ENCODE measurements around the gene DKC1. TPM values are rescaled to one million over a fixed set of nuclear protein-coding genes. Genes with fewer than 3 reads are reported as not detected.

The DKC1 gene
- total and polyA plus RNA-seq, 2 donors (not counting 3 experiments of a cell fraction or from before 2014, with no cell fraction given): 28.6 to 69.1 TPM

DNA sequence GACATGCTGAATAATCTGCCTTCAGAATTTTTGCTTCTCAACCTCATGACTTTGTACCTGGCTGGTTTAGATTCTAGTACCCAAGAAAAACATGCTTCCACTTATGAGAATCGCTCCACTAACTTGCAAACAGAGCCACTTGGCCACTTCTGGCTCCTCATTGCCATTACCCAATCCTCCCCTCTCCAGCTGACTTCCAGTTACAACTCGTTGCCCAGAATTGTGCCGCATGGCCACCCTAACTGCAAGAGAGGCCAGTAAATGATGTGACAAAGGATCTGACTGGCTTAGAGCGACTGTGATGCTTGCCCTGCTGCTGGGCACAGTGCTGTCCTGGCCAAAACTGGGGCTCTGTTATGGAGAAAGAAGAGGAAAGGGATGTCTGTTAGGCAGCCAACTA, 4.0 kb upstream of the DKC1 start:
- no peaks in the 10 kb centered on the region for H3K9me3 ChIP-seq (replicated peaks; ENCODE audit: control insufficient read depth, insufficient read depth, low read length)
- no peaks in the 10 kb centered on the region for H3K9me1 ChIP-seq (replicated peaks; ENCODE audit: control insufficient read depth, extremely low read depth, insufficient read depth, low read length)
- no peak for DNase-seq (ENCODE audit: low read depth, low spot score)
- no TSS peak for BruUV-seq (replicated peaks)
- peaks cover 6% of the 10 kb centered on the region for H3K4me1 ChIP-seq (ENCODE audit: control insufficient read depth, extremely low read depth, insufficient read depth, low read length)
- intact Hi-C loops (cut with micrococcal nuclease) (no loop called here), dilution Hi-C loops (cut with MboI; ENCODE audit: extremely low pct_ligation_motif_present, low sequenced_read_pairs) (no loop called here)
- no peak overlapping the region for H3K4me2 ChIP-seq (ENCODE audit: insufficient read depth, low read length)
- H3K27ac ChIP-seq (ENCODE audit: insufficient read depth, low read depth, low read length): no peak overlapping the region
- H3K9ac ChIP-seq (replicated peaks; ENCODE audit: extremely low read depth, insufficient read depth, low read length): no peak overlapping the region
- FAIRE-seq: no peak
- POLR2A ChIA-PET: no interaction called here
- no peak overlapping the region for H2AFZ ChIP-seq (ENCODE audit: low read depth, low read length)
- H3K27me3 ChIP-seq (ENCODE audit: control insufficient read depth in 2 of 2, insufficient read depth in 2 of 2, low read length in 2 of 2): no peaks in the 10 kb centered on the region
- H3K4me3 ChIP-seq (replicated peaks in 1 of 3; ENCODE audit: insufficient read depth in 1 of 3, low read depth in 1 of 3, low read length in 3 of 3): no peak overlapping the region
- H3K79me2 ChIP-seq (ENCODE audit: control insufficient read depth, insufficient read depth, low read length): peaks cover 7% of the 10 kb centered on the region
- TF ChIP-seq POLR2AphosphoS5 (IDR thresholded peaks at IDR 0.05; ENCODE audit: insufficient read depth, low read depth, low read length): no peak
- TF ChIP-seq CTCF (IDR thresholded peaks at IDR 0.05; ENCODE audit: extremely low read depth in 1 of 2, insufficient read depth in 1 of 2, low read depth in 1 of 2, low read length in 2 of 2): no peak
- no peak for TF ChIP-seq FOS (IDR thresholded peaks at IDR 0.05; ENCODE audit: borderline replicate concordance, insufficient read depth, low read length)
- no peak for TF ChIP-seq EZH2 (IDR thresholded peaks at IDR 0.05; ENCODE audit: borderline replicate concordance, low read depth, low read length, severe bottlenecking)
- TF ChIP-seq POLR2A (IDR thresholded peaks at IDR 0.05; ENCODE audit: low read depth, low read length): no peak
- TF ChIP-seq GATA2 (IDR thresholded peaks at IDR 0.05; ENCODE audit: insufficient read depth, insufficient read length, low read depth, low read length): no peak
- TF ChIP-seq, protein P1, sequence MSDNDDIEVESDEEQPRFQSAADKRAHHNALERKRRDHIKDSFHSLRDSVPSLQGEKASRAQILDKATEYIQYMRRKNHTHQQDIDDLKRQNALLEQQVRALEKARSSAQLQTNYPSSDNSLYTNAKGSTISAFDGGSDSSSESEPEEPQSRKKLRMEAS (IDR thresholded peaks at IDR 0.05; ENCODE audit: insufficient read depth, insufficient read length): no peak
- TF ChIP-seq JUN (IDR thresholded peaks at IDR 0.05; ENCODE audit: borderline replicate concordance, insufficient read depth, insufficient read length, low read depth): no peak
- TF ChIP-seq MYC (IDR thresholded peaks at IDR 0.05; ENCODE audit: low read depth, low read length): no peak
- no peaks in the 10 kb centered on the region for H3K36me3 ChIP-seq (ENCODE audit: control insufficient read depth in 2 of 2, extremely low read depth in 1 of 2, insufficient read depth in 2 of 2, low read length in 2 of 2)
- no peaks in the 10 kb centered on the region for H4K20me1 ChIP-seq (replicated peaks; ENCODE audit: control insufficient read depth, extremely low read depth, insufficient read depth, low read length)
- CTCF ChIA-PET: no interaction called here

Data from endothelial cell of umbilical vein (primary cell).